IPS-11a (cell line): Measurements from ENCODE around the gene AGPAT3.
"Not testable (repeated sequence)": the region's sequence is repeated elsewhere in the genome, so short reads cannot be mapped to it uniquely, and the experiment has no call there.

Experiments
- H3K4me3 ChIP-seq: one replicate; pipeline ENCODE4 v1.5.1; 2013; ENCODE audit warnings: low read depth, low read length, control low read depth

AGPAT3 gene

GRCh38 chr21:43834146-43834905, 30.7 kb upstream of the AGPAT3 start:
- H3K4me3 ChIP-seq = no peak overlapping the region

- no peak overlapping the region for H3K4me3 ChIP-seq
Measured at GRCh38 chr21:43835050-43835449, 30.0 kb upstream of the AGPAT3 start.

GRCh38 chr21:43835861-43836260, 29.2 kb upstream of the AGPAT3 start:
- H3K4me3 ChIP-seq = no peak overlapping the region

GRCh38 chr21:43836616-43837015, 28.4 kb upstream of the AGPAT3 start:
- no peak overlapping the region for H3K4me3 ChIP-seq

- H3K4me3 ChIP-seq = no peak overlapping the region
Measured at GRCh38 chr21:43840259-43840658, 24.8 kb upstream of the AGPAT3 start.

GRCh38 chr21:43842742-43843141, 22.3 kb upstream of the AGPAT3 start:
- H3K4me3 ChIP-seq = no peak overlapping the region

- H3K4me3 ChIP-seq = not testable (repeated sequence)
Measured at GRCh38 chr21:43844906-43845305, 20.1 kb upstream of the AGPAT3 start.

GRCh38 chr21:43845386-43845785, 19.6 kb upstream of the AGPAT3 start:
- H3K4me3 ChIP-seq = no peak overlapping the region

- no peak overlapping the region for H3K4me3 ChIP-seq
Measured at GRCh38 chr21:43846430-43846829, 18.6 kb upstream of the AGPAT3 start.

GRCh38 chr21:43847301-43847700, 17.7 kb upstream of the AGPAT3 start:
- H3K4me3 ChIP-seq = no peak overlapping the region

- no peak overlapping the region for H3K4me3 ChIP-seq
Measured at GRCh38 chr21:43848771-43849170, 16.3 kb upstream of the AGPAT3 start.

- no peak overlapping the region for H3K4me3 ChIP-seq
Measured at GRCh38 chr21:43849532-43850299, 15.3 kb upstream of the AGPAT3 start.

GRCh38 chr21:43850728-43851295, 14.2 kb upstream of the AGPAT3 start:
- H3K4me3 ChIP-seq = no peak overlapping the region

- no peak overlapping the region for H3K4me3 ChIP-seq
Measured at GRCh38 chr21:43851593-43851992, 13.4 kb upstream of the AGPAT3 start.

GRCh38 chr21:43853851-43854772, 10.9 kb upstream of the AGPAT3 start:
- no peak overlapping the region for H3K4me3 ChIP-seq

- H3K4me3 ChIP-seq = no peak overlapping the region
Measured at GRCh38 chr21:43854773-43855633, 10.0 kb upstream of the AGPAT3 start.

- H3K4me3 ChIP-seq = no peak overlapping the region
Measured at GRCh38 chr21:43855955-43856354, 9.1 kb upstream of the AGPAT3 start.

GRCh38 chr21:43858806-43859648, 6.0 kb upstream of the AGPAT3 start:
- H3K4me3 ChIP-seq = no peak overlapping the region

- H3K4me3 ChIP-seq = no peak overlapping the region
Measured at GRCh38 chr21:43859747-43860214, 5.2 kb upstream of the AGPAT3 start.
